RWPE2 (cell line): ENCODE data around the gene PEX3.
"Not testable (repeated sequence)": the region's sequence is repeated elsewhere in the genome, so short reads cannot be mapped to it uniquely, and the experiment has no call there.

Source experiments
- ATAC-seq: fragments of 200-7000 bp; cut with Tn5 transposase; 3 replicates; pipeline ENCODE4 v1.9.1; 2021; ENCODE audit warnings: low read depth
- DNase-seq: peaks from one replicate; pipeline ENCODE4 v3.0.0-alpha.2; 2020; ENCODE audit warnings: low spot score
- H3K27ac ChIP-seq: fragments of 450-650 bp; 2 replicates; pipeline ENCODE4 v1.5.1; 2017; ENCODE audit warnings: mild to moderate bottlenecking; ENCODE audit not compliant: poor library complexity, severe bottlenecking
- H3K27me3 ChIP-seq: fragments of 250-450 bp; sonication (Bioruptor Pico); 2 replicates; pipeline ENCODE4 v1.5.1; 2021; ENCODE audit warnings: mild to moderate bottlenecking, moderate library complexity; ENCODE audit not compliant: insufficient read depth, poor library complexity, severe bottlenecking
- H3K36me3 ChIP-seq: fragments of 250-450 bp; sonication (Bioruptor Pico); 2 replicates; pipeline ENCODE4 v1.5.1; 2020; ENCODE audit warnings: low read depth, mild to moderate bottlenecking, moderate library complexity
- H3K4me1 ChIP-seq: fragments of 250-450 bp; sonication (Bioruptor Pico); 2 replicates; pipeline ENCODE4 v1.5.1; 2021; ENCODE audit warnings: mild to moderate bottlenecking, moderate library complexity; ENCODE audit not compliant: insufficient read depth, poor library complexity, severe bottlenecking
- H3K4me3 ChIP-seq: fragments of 250-450 bp; sonication (Bioruptor Pico); 2 replicates; pipeline ENCODE4 v1.5.1; 2021; ENCODE audit warnings: mild to moderate bottlenecking, moderate library complexity; ENCODE audit not compliant: severe bottlenecking
- H3K9me3 ChIP-seq: fragments of 250-450 bp; sonication (Bioruptor Pico); 2 replicates; pipeline ENCODE4 v1.5.1; 2021; ENCODE audit warnings: mild to moderate bottlenecking, moderate library complexity; ENCODE audit not compliant: severe bottlenecking
- TF ChIP-seq, protein P1 (sequence below): fragments of 450-650 bp; IDR thresholded peaks from one replicate; pipeline ENCODE4 v1.5.1; 2017; ENCODE audit warnings: mild to moderate bottlenecking, moderate library complexity; ENCODE audit not compliant: poor library complexity, severe bottlenecking

Gene PEX3

GRCh38 chr6:143465546-143465945, 14.9 kb downstream of the PEX3 start:
- Histone ChIP-seq H3K36me3 (peaks cover 41% of the 10 kb centered on the region), H3K27ac (no peak overlapping the region), H3K4me1 (peaks cover 9% of the 10 kb centered on the region), H3K27me3 (no peaks in the 10 kb centered on the region), H3K9me3 (no peaks in the 10 kb centered on the region), H3K4me3 (no peak overlapping the region)
- TF ChIP-seq, protein P1, sequence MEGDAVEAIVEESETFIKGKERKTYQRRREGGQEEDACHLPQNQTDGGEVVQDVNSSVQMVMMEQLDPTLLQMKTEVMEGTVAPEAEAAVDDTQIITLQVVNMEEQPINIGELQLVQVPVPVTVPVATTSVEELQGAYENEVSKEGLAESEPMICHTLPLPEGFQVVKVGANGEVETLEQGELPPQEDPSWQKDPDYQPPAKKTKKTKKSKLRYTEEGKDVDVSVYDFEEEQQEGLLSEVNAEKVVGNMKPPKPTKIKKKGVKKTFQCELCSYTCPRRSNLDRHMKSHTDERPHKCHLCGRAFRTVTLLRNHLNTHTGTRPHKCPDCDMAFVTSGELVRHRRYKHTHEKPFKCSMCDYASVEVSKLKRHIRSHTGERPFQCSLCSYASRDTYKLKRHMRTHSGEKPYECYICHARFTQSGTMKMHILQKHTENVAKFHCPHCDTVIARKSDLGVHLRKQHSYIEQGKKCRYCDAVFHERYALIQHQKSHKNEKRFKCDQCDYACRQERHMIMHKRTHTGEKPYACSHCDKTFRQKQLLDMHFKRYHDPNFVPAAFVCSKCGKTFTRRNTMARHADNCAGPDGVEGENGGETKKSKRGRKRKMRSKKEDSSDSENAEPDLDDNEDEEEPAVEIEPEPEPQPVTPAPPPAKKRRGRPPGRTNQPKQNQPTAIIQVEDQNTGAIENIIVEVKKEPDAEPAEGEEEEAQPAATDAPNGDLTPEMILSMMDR = no peak
- DNase-seq = no peak
- no peak for ATAC-seq

DNA sequence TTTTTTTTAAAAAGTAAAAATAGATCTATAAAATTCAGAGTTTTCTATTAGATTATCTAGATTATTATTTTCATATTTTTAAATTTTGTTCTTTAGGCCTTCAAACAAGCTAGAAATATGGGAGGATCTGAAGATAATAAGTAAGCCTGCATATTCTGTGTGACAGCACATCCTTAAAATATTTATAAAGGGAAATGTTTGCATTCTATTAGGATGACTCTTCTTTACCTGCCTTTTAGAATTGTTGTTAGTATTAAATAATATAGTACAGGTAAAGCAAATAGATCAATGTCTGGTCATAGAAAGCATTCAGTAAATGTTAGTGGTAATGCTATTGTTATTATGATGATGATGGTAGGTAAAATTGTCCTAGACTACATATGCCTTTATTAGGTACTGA, 17.4 kb downstream of the PEX3 start:
- DNase-seq (no peak), ATAC-seq (peak; percentile 94)
- peak overlapping the region; percentile 51 for H3K27ac ChIP-seq
- no peaks in the 10 kb centered on the region for H3K9me3 ChIP-seq
- peaks cover 44% of the 10 kb centered on the region for H3K36me3 ChIP-seq
- TF ChIP-seq, protein P1 = no peak
- peaks cover 9% of the 10 kb centered on the region for H3K4me1 ChIP-seq
- no peaks in the 10 kb centered on the region for H3K27me3 ChIP-seq
- no peak overlapping the region for H3K4me3 ChIP-seq

GRCh38 chr6:143468823-143469222, 18.2 kb downstream of the PEX3 start:
- not testable (repeated sequence) for H3K4me1 ChIP-seq, H3K27me3 ChIP-seq, H3K9me3 ChIP-seq, H3K27ac ChIP-seq, ATAC-seq, DNase-seq, H3K4me3 ChIP-seq
- H3K36me3 ChIP-seq = peaks cover 45% of the 10 kb centered on the region

GRCh38 chr6:143471822-143472221, 21.2 kb downstream of the PEX3 start:
- Histone ChIP-seq H3K36me3 (peaks cover 55% of the 10 kb centered on the region), H3K9me3 (no peaks in the 10 kb centered on the region), H3K27me3 (no peaks in the 10 kb centered on the region), H3K4me3 (no peak overlapping the region), H3K27ac (no peak overlapping the region), H3K4me1 (peaks cover 9% of the 10 kb centered on the region)
- DNase-seq = no peak
- no peak for ATAC-seq
- TF ChIP-seq, protein P1 = no peak

DNA sequence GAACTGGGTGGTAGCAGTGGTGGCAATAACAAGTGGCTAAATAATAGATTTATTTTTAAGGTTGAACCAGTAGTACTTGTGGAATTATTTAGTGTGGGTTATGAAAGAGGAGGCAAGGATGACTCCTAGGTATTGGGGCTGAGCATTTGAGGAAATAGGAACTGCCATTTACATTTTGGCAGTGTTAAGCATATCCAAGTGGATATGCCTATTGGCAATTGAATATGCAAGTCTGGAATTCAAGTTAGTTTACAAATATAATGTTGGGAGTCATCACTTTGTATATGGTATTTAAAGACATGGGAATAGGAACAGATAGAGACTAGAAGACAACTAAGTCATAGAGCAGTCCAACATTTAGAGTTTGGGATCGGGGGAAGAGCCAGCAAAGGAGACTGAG, 25.9 kb downstream of the PEX3 start:
- no peak for ATAC-seq
- Histone ChIP-seq H3K4me3 (no peak overlapping the region), H3K9me3 (no peaks in the 10 kb centered on the region), H3K4me1 (no peaks in the 10 kb centered on the region), H3K27me3 (no peaks in the 10 kb centered on the region), H3K36me3 (peaks cover 62% of the 10 kb centered on the region), H3K27ac (no peak overlapping the region)
- TF ChIP-seq, protein P1 = no peak
- DNase-seq = no peak
